ENCODE data around the gene KLK7. TPM values are rescaled to one million over a fixed set of nuclear protein-coding genes. Genes with fewer than 3 reads are reported as not detected.
A peak's percentile ranks its signal among the peaks of the same experiment; 100 is the strongest.
"Not testable (repeated sequence)": the region's sequence is repeated elsewhere in the genome, so short reads cannot be mapped to it uniquely, and the experiment has no call there.

The KLK7 gene
- total and polyA plus RNA-seq, 2 experiments from 2014 or later: 0.20 to 2.8 TPM

DNA sequence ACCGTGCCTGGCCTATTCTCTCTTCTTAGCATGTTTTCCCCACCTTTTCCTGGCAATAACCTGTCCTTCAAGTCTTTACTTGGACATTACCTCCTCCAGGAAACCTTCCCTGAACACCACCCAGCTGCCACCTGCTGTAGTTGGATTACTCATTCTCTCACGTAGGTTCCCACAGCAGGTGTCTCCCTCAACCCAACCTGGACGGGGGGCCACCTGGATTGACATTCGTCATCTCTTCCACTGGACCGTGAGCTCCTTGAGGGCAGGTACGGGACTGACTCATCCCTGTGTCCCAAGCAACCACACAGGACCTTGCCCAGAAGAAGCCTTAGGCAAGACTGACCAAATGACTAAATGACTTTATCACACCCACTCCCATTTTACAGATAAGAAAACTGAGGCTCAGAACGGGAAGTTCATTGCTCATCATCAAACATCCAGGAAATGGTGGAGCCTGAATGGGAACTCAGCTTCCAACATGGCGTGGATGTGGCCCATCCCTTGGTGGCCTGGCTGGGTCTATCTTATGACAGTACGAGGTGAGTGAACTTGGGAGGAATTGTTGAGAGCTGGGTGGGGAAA is 10.8 kb downstream of the KLK7 start:
- no peak for DNase-seq (ENCODE audit: low spot score)
- Histone ChIP-seq H3K4me1 (ENCODE audit: insufficient read depth) (no peaks in the 10 kb centered on the region), H3K9me2 (replicated peaks; ENCODE audit: insufficient read depth) (no peaks in the 10 kb centered on the region), H3K9me3 (ENCODE audit: low read depth) (no peaks in the 10 kb centered on the region), H3K79me2 (no peaks in the 10 kb centered on the region), H4K20me1 (ENCODE audit: insufficient read depth, poor library complexity, severe bottlenecking) (no peaks in the 10 kb centered on the region), H2AFZ (no peak overlapping the region), H3K27me3 (no peaks in the 10 kb centered on the region), H3K27ac (no peak overlapping the region), H3K36me3 (replicated peaks; ENCODE audit: insufficient read depth, low read depth) (no peaks in the 10 kb centered on the region), H3K4me2 (no peak overlapping the region), H3K4me3 (no peak overlapping the region)
- TF ChIP-seq EZH2 (IDR thresholded peaks at IDR 0.05; ENCODE audit: borderline replicate concordance) (no peak), EZH2phosphoT487 (IDR thresholded peaks at IDR 0.05; ENCODE audit: low read depth, severe bottlenecking, unreplicated experiment) (no peak)
- TF ChIP-seq, protein P1, sequence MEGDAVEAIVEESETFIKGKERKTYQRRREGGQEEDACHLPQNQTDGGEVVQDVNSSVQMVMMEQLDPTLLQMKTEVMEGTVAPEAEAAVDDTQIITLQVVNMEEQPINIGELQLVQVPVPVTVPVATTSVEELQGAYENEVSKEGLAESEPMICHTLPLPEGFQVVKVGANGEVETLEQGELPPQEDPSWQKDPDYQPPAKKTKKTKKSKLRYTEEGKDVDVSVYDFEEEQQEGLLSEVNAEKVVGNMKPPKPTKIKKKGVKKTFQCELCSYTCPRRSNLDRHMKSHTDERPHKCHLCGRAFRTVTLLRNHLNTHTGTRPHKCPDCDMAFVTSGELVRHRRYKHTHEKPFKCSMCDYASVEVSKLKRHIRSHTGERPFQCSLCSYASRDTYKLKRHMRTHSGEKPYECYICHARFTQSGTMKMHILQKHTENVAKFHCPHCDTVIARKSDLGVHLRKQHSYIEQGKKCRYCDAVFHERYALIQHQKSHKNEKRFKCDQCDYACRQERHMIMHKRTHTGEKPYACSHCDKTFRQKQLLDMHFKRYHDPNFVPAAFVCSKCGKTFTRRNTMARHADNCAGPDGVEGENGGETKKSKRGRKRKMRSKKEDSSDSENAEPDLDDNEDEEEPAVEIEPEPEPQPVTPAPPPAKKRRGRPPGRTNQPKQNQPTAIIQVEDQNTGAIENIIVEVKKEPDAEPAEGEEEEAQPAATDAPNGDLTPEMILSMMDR (IDR thresholded peaks at IDR 0.05; ENCODE audit: poor library complexity): no peak
- WGBS (ENCODE audit: low lambda C conversion rate, missing lambda C conversion rate): 77% methylated on average over 9 of the region's 9 CpGs

DNA sequence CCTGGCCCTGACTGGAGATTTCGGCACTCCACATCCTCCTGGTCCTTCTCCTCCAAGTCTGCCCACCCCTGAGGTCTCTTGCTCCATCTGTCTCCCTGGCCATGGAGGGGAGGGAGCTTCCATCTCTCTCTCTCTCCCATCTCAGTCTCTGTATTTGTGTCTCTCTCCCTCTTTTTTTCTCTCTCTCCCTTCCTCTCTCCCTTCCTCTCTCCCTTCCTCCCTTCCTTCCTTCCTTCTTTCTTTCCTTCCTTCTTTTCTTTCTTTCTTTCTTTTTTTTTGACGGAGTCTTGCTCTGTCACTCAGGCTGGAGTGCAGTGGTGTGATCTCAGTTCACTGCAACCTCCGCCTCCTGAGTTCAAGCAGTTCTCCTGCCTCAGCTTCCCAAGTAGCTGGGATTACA is 13.9 kb downstream of the KLK7 start:
- DNase-seq (ENCODE audit: low spot score); H2AFZ ChIP-seq; H3K4me2 ChIP-seq; H3K9me2 ChIP-seq (replicated peaks; ENCODE audit: insufficient read depth); H3K27me3 ChIP-seq; H3K79me2 ChIP-seq; H3K4me1 ChIP-seq (ENCODE audit: insufficient read depth); H3K4me3 ChIP-seq; H3K36me3 ChIP-seq (replicated peaks; ENCODE audit: insufficient read depth, low read depth); H4K20me1 ChIP-seq (ENCODE audit: insufficient read depth, poor library complexity, severe bottlenecking); H3K27ac ChIP-seq; H3K9me3 ChIP-seq (ENCODE audit: low read depth): not testable (repeated sequence)
- 84% methylated on average over 3 of the region's 3 CpGs for WGBS (ENCODE audit: low lambda C conversion rate, missing lambda C conversion rate)

DNA sequence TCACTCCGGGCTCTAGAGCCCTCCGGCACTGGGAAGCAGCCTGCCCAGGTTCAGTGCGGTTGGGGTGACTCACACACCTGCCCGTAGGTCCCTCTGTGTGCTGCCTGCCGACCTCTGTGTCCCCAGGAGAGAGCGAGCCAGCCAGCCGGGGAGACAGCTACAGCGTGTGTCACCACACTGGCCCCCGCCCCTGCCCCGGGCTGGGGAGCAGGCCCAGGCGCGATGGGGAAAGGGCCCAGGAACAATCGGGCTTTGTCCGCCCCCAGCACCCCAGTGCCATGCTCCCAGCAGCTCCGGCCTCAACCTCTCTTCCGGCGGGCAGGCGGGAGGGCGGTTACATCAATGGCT is 14.3 kb downstream of the KLK7 start, which contains the start of gene KLK6:
TSS of gene KLK6 (minus strand) at position 179 of the 348 bp plus-strand sequence. CDS start 1,487 bp downstream, outside the sequence.
- Histone ChIP-seq H3K4me1 (ENCODE audit: insufficient read depth) (no peaks in the 10 kb centered on the region), H3K9me3 (ENCODE audit: low read depth) (no peaks in the 10 kb centered on the region), H3K27ac (no peak within 1 kb of the TSS), H3K9me2 (replicated peaks; ENCODE audit: insufficient read depth) (no peaks in the 10 kb centered on the region), H3K4me2 (peak within 1 kb of the TSS; percentile 25), H3K4me3 (no peak within 1 kb of the TSS), H3K27me3 (no peaks in the 10 kb centered on the region), H3K36me3 (replicated peaks; ENCODE audit: insufficient read depth, low read depth) (no peaks in the 10 kb centered on the region), H4K20me1 (ENCODE audit: insufficient read depth, poor library complexity, severe bottlenecking) (no peaks in the 10 kb centered on the region), H3K79me2 (no peaks in the 10 kb centered on the region), H2AFZ (no peak within 1 kb of the TSS)
- peak; percentile 33 for DNase-seq (ENCODE audit: low spot score)
- 81% methylated on average over 13 of the region's 19 CpGs for WGBS (ENCODE audit: low lambda C conversion rate, missing lambda C conversion rate)
- TF ChIP-seq, protein P1 (IDR thresholded peaks at IDR 0.05; ENCODE audit: poor library complexity): no peak
- no peak for TF ChIP-seq EZH2 (IDR thresholded peaks at IDR 0.05; ENCODE audit: borderline replicate concordance)
- TF ChIP-seq EZH2phosphoT487 (IDR thresholded peaks at IDR 0.05; ENCODE audit: low read depth, severe bottlenecking, unreplicated experiment): no peak

DNA sequence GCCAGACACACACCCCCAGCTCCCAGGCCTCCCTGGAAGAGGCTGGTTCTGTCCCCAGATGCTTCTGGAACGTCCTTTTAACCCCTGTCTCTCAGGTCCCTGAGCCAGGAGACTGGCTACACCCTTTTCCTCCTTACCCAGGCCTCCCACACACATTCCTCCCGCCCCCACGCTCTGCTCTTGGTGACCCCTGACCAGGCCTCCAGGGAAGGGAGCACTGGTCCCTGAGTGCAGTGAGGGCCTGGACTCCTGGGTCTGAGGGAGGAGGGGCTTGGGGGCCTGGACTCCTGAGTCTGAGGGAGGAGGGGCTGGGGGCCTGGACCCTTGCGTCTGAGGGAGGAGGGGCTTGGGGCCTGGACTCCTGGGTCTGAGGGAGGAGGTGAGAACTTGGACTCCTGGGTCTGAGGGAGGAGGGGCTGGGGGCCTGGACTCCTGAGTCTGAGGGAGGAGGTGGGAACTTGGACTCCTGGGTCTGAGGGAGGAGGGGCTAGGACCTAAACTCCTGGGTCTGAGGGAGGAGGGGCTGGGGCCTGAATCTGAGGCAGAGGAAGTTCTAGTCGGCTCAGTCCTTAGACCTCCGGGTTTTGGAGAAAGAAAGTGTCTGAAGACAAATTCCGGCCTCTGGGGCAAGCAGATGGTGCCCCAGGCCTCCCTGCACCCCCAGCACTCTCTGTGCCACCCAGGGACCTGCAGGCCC is 14.9 kb downstream of the KLK7 start:
- H3K9me2 ChIP-seq (replicated peaks; ENCODE audit: insufficient read depth): no peaks in the 10 kb centered on the region
- no peaks in the 10 kb centered on the region for H3K27me3 ChIP-seq
- no peaks in the 10 kb centered on the region for H3K79me2 ChIP-seq
- 48% methylated on average over 6 of the region's 7 CpGs for WGBS (ENCODE audit: low lambda C conversion rate, missing lambda C conversion rate)
- no peaks in the 10 kb centered on the region for H3K9me3 ChIP-seq (ENCODE audit: low read depth)
- H3K4me1 ChIP-seq (ENCODE audit: insufficient read depth): no peaks in the 10 kb centered on the region
- H2AFZ ChIP-seq: no peak overlapping the region
- H3K27ac ChIP-seq: no peak overlapping the region
- no peak overlapping the region for H3K4me3 ChIP-seq
- no peak for TF ChIP-seq EZH2 (IDR thresholded peaks at IDR 0.05; ENCODE audit: borderline replicate concordance)
- TF ChIP-seq, protein P1 (IDR thresholded peaks at IDR 0.05; ENCODE audit: poor library complexity): no peak
- TF ChIP-seq EZH2phosphoT487 (IDR thresholded peaks at IDR 0.05; ENCODE audit: low read depth, severe bottlenecking, unreplicated experiment): no peak
- H4K20me1 ChIP-seq (ENCODE audit: insufficient read depth, poor library complexity, severe bottlenecking): no peaks in the 10 kb centered on the region
- no peak for DNase-seq (ENCODE audit: low spot score)
- no peaks in the 10 kb centered on the region for H3K36me3 ChIP-seq (replicated peaks; ENCODE audit: insufficient read depth, low read depth)
- H3K4me2 ChIP-seq: peak overlapping the region; percentile 25

All from hepatocyte (in vitro differentiated cells).